K562 (cell line): ENCODE data around the gene ABCC1.

ENCODE experiments used
- EZH2 ChIP-seq: IDR thresholded peaks from 2 replicates; pipeline ENCODE4 v1.6.1; 2012; ENCODE audit warnings: low read depth, mild to moderate bottlenecking, inconsistent platforms, low read length, borderline replicate concordance
- ZBTB7A ChIP-seq: IDR thresholded peaks from 2 replicates; pipeline ENCODE4 v1.6.1; 2011; ENCODE audit warnings: low read depth, mild to moderate bottlenecking, low read length, moderate library complexity, borderline replicate concordance; ENCODE audit not compliant: control insufficient read depth
- TF ChIP-seq, protein P1 (sequence below), 3 experiments: IDR thresholded peaks in 2 of 3; conservative IDR thresholded peaks in 1 of 3; 2 replicates each; pipeline ENCODE4 v1.5.1; 2011 to 2012; ENCODE audit warnings: low read length in 3 of 3, mild to moderate bottlenecking in 3 of 3, control low read depth in 2 of 3, improper control_type of control experiment in 1 of 3, inconsistent platforms in 1 of 3, low read depth in 1 of 3, mixed read lengths in 1 of 3, moderate library complexity in 1 of 3; ENCODE audit not compliant: insufficient read depth in 2 of 3
- TF ChIP-seq, protein P2 (sequence below), 2 experiments: fragments of 150-350 bp in 1 of 2; IDR thresholded peaks; 2 replicates each; pipeline ENCODE4 v1.6.1; 2012 to 2016; ENCODE audit warnings: low read depth in 2 of 2, low read length in 2 of 2, mild to moderate bottlenecking in 1 of 2, moderate library complexity in 1 of 2
- TF ChIP-seq, protein P3 (sequence below): sonication (generic); formaldehyde crosslinking; IDR thresholded peaks from 2 replicates; pipeline ENCODE4 v1.8.1; 2022; ENCODE audit warnings: missing genetic modification reagents

DNA sequence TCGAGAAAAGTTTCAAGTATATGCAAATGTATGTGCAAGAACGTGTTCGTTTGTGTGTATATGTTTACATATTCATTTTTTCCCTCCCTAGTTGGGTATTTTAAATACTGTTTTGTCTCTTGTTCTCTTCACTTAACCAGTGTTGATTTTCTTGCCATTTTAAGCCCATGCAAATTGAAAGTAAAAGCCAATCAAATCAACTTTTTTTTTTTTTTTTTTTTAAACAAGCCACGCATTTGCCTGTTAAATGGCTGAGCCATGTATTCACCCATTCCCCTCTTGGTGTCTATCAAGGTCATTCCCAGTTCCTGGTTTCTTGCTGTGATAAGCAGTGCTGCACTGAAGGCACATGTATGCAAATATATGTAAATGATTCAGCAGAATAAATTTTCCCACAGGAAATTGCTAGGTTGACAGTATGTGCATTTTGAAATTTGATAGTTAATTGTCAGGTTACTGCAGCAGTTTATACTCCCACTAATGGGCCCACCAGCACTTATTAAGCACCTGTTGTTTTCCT is 12.2 kb downstream of the ABCC1 start:
- TF ChIP-seq, protein P1, sequence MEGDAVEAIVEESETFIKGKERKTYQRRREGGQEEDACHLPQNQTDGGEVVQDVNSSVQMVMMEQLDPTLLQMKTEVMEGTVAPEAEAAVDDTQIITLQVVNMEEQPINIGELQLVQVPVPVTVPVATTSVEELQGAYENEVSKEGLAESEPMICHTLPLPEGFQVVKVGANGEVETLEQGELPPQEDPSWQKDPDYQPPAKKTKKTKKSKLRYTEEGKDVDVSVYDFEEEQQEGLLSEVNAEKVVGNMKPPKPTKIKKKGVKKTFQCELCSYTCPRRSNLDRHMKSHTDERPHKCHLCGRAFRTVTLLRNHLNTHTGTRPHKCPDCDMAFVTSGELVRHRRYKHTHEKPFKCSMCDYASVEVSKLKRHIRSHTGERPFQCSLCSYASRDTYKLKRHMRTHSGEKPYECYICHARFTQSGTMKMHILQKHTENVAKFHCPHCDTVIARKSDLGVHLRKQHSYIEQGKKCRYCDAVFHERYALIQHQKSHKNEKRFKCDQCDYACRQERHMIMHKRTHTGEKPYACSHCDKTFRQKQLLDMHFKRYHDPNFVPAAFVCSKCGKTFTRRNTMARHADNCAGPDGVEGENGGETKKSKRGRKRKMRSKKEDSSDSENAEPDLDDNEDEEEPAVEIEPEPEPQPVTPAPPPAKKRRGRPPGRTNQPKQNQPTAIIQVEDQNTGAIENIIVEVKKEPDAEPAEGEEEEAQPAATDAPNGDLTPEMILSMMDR (IDR thresholded peaks at IDR 0.05 in 2 of 3, conservative IDR thresholded peaks at IDR 0.05 in 1 of 3; ENCODE audit: insufficient read depth in 2 of 3, low read depth in 1 of 3, low read length in 3 of 3), result no peak
- no peak for TF ChIP-seq ZBTB7A
- TF ChIP-seq, protein P2, sequence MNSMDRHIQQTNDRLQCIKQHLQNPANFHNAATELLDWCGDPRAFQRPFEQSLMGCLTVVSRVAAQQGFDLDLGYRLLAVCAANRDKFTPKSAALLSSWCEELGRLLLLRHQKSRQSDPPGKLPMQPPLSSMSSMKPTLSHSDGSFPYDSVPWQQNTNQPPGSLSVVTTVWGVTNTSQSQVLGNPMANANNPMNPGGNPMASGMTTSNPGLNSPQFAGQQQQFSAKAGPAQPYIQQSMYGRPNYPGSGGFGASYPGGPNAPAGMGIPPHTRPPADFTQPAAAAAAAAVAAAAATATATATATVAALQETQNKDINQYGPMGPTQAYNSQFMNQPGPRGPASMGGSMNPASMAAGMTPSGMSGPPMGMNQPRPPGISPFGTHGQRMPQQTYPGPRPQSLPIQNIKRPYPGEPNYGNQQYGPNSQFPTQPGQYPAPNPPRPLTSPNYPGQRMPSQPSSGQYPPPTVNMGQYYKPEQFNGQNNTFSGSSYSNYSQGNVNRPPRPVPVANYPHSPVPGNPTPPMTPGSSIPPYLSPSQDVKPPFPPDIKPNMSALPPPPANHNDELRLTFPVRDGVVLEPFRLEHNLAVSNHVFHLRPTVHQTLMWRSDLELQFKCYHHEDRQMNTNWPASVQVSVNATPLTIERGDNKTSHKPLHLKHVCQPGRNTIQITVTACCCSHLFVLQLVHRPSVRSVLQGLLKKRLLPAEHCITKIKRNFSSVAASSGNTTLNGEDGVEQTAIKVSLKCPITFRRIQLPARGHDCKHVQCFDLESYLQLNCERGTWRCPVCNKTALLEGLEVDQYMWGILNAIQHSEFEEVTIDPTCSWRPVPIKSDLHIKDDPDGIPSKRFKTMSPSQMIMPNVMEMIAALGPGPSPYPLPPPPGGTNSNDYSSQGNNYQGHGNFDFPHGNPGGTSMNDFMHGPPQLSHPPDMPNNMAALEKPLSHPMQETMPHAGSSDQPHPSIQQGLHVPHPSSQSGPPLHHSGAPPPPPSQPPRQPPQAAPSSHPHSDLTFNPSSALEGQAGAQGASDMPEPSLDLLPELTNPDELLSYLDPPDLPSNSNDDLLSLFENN (IDR thresholded peaks at IDR 0.05; ENCODE audit: low read depth in 2 of 2, low read length in 2 of 2), result no peak
- no peak for TF ChIP-seq EZH2
- TF ChIP-seq, protein P3, sequence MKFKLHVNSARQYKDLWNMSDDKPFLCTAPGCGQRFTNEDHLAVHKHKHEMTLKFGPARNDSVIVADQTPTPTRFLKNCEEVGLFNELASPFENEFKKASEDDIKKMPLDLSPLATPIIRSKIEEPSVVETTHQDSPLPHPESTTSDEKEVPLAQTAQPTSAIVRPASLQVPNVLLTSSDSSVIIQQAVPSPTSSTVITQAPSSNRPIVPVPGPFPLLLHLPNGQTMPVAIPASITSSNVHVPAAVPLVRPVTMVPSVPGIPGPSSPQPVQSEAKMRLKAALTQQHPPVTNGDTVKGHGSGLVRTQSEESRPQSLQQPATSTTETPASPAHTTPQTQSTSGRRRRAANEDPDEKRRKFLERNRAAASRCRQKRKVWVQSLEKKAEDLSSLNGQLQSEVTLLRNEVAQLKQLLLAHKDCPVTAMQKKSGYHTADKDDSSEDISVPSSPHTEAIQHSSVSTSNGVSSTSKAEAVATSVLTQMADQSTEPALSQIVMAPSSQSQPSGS, result no peak
